ENCODE results near the gene TPD52L2. TPM values are rescaled to one million over a fixed set of nuclear protein-coding genes. Genes with fewer than 3 reads are reported as not detected.

The TPD52L2 gene
- total RNA-seq, 1 donor from 2014 or later: 57.4 TPM

GRCh38 chr20:63930971-63931553 is 66.0 kb downstream of the TPD52L2 start:
- Mint-ChIP-seq H3K4me3 (no peak overlapping the region), H3K27ac (ENCODE audit: unreplicated experiment) (no peak overlapping the region), H3K27me3 (ENCODE audit: low read depth) (no peaks in the 10 kb centered on the region), H3K9me3 (no peaks in the 10 kb centered on the region), H3K36me3 (ENCODE audit: low read depth) (peaks cover 18% of the 10 kb centered on the region), H3K4me1 (no peaks in the 10 kb centered on the region)
- no peak for DNase-seq (ENCODE audit: low read depth, low spot score)
- TF ChIP-seq, protein P1, sequence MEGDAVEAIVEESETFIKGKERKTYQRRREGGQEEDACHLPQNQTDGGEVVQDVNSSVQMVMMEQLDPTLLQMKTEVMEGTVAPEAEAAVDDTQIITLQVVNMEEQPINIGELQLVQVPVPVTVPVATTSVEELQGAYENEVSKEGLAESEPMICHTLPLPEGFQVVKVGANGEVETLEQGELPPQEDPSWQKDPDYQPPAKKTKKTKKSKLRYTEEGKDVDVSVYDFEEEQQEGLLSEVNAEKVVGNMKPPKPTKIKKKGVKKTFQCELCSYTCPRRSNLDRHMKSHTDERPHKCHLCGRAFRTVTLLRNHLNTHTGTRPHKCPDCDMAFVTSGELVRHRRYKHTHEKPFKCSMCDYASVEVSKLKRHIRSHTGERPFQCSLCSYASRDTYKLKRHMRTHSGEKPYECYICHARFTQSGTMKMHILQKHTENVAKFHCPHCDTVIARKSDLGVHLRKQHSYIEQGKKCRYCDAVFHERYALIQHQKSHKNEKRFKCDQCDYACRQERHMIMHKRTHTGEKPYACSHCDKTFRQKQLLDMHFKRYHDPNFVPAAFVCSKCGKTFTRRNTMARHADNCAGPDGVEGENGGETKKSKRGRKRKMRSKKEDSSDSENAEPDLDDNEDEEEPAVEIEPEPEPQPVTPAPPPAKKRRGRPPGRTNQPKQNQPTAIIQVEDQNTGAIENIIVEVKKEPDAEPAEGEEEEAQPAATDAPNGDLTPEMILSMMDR (conservative IDR thresholded peaks at IDR 0.05): no peak

DNA sequence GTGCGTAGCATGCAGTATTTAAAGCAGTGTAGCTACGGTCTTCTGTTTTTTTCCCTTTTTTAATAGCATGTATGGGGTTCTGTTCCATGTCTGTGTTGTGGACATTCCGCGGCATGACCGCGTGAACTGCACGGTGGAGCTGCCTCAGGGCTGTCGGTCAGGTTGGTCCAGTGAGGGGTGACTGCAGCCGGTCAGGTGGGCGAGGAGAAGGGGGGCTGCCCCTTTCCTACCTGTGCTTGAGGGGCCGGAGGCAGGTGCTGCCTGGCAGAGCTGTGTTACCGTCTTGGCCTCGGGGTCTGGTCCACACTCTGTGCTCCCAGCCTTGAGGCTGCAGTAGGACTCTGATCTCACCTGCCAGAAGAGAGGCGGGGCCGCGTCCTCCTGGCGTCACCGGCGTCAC is 66.7 kb downstream of the TPD52L2 start:
- DNase-seq (ENCODE audit: low read depth, low spot score): no peak
- H3K27ac Mint-ChIP-seq (ENCODE audit: unreplicated experiment): no peak overlapping the region
- no peaks in the 10 kb centered on the region for H3K27me3 Mint-ChIP-seq (ENCODE audit: low read depth)
- TF ChIP-seq, protein P1 (conservative IDR thresholded peaks at IDR 0.05): no peak
- no peaks in the 10 kb centered on the region for H3K9me3 Mint-ChIP-seq
- H3K4me3 Mint-ChIP-seq: no peak overlapping the region
- H3K36me3 Mint-ChIP-seq (ENCODE audit: low read depth): peaks cover 19% of the 10 kb centered on the region
- H3K4me1 Mint-ChIP-seq: no peaks in the 10 kb centered on the region

- Mint-ChIP-seq H3K36me3 (ENCODE audit: low read depth) (peaks cover 21% of the 10 kb centered on the region), H3K9me3 (no peaks in the 10 kb centered on the region), H3K27me3 (ENCODE audit: low read depth) (no peaks in the 10 kb centered on the region), H3K27ac (ENCODE audit: unreplicated experiment) (no peak overlapping the region), H3K4me1 (no peaks in the 10 kb centered on the region), H3K4me3 (no peak overlapping the region)
- DNase-seq (ENCODE audit: low read depth, low spot score): no peak
- TF ChIP-seq, protein P1 (conservative IDR thresholded peaks at IDR 0.05): no peak
Observed at GRCh38 chr20:63932606-63933160, 67.6 kb downstream of the TPD52L2 start.

GRCh38 chr20:63933646-63934045 is 68.6 kb downstream of the TPD52L2 start:
- no peaks in the 10 kb centered on the region for H3K4me1 Mint-ChIP-seq
- H3K27ac Mint-ChIP-seq (ENCODE audit: unreplicated experiment): no peak overlapping the region
- TF ChIP-seq, protein P1 (conservative IDR thresholded peaks at IDR 0.05): no peak
- no peak for DNase-seq (ENCODE audit: low read depth, low spot score)
- H3K27me3 Mint-ChIP-seq (ENCODE audit: low read depth): no peaks in the 10 kb centered on the region
- no peak overlapping the region for H3K4me3 Mint-ChIP-seq
- no peaks in the 10 kb centered on the region for H3K9me3 Mint-ChIP-seq
- peaks cover 19% of the 10 kb centered on the region for H3K36me3 Mint-ChIP-seq (ENCODE audit: low read depth)

GRCh38 chr20:63934271-63935068 is 69.4 kb downstream of the TPD52L2 start:
- no peaks in the 10 kb centered on the region for H3K9me3 Mint-ChIP-seq
- no peaks in the 10 kb centered on the region for H3K4me1 Mint-ChIP-seq
- H3K36me3 Mint-ChIP-seq (ENCODE audit: low read depth): peaks cover 19% of the 10 kb centered on the region
- H3K27me3 Mint-ChIP-seq (ENCODE audit: low read depth): no peaks in the 10 kb centered on the region
- H3K4me3 Mint-ChIP-seq: no peak overlapping the region
- DNase-seq (ENCODE audit: low read depth, low spot score): peak; percentile 36
- TF ChIP-seq, protein P1 (conservative IDR thresholded peaks at IDR 0.05): peak; percentile 58
- peak overlapping the region; percentile 84 for H3K27ac Mint-ChIP-seq (ENCODE audit: unreplicated experiment)
